NCI-H2107 treated with DMSO at 0.1 percent for 48 hours (cell line): Measurements from ENCODE around the gene EXOC4.
"Not testable (repeated sequence)": the region's sequence is repeated elsewhere in the genome, so short reads cannot be mapped to it uniquely, and the experiment has no call there.

Source experiments
- DNase-seq: peaks from one replicate; lab custom pipeline; 2025; ENCODE audit not compliant: unreplicated experiment; lab: John Stamatoyannopoulos, UW

EXOC4 gene

DNA sequence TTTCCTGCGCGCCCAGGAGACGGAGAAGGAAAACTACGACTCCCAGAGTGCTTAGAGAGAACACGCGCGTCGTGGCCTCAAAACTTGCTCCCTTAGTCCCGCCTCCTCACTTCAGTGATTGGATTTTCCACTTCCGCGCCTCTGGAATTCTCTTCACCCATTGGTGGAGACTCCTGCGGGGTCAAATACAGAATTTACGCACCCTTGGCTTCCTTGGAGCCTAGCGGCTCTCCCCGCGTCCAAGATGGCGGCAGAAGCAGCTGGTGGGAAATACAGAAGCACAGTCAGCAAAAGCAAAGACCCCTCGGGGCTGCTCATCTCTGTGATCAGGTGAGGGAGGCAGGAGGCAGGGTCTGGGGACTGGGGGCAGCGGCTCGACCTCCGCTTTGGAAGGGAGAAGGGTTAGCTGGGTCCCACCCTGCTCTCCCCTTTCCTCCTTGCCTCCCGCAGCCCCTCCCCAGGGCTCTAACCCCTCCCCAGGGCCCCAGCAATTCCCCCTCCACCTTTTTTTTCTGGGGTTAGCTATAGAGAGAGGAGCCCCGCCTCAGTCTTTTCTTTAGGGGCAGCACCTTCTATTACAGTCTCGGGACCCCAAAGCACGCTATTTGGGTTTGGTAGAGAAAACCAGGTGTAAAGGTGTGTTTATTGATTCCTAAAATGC is at the start of gene EXOC4:
Gene EXOC4 (plus strand): TSS at position 221 of the 661 bp plus-strand sequence.
- peak; percentile 96 for DNase-seq

DNA sequence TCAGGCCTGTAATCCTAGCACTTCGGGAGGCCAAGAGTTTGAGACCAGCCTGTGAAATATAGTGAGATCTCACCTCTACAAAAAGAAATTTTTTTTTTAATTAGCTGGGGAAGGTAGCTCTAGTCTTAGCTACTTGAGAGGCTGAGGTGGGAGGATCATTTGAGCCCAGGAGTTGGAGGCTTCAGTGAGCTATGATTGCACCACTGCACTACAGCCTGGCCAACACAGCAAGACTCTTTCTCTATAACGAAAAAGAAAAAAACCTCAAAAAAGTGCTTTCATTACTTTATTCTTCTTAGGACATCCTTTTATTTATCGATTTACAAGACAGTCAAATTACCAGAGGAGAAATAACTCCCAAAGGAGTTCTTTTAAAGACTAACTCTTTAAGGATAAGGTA is 49.4 kb upstream of the EXOC4 start:
- no peak for DNase-seq

DNA sequence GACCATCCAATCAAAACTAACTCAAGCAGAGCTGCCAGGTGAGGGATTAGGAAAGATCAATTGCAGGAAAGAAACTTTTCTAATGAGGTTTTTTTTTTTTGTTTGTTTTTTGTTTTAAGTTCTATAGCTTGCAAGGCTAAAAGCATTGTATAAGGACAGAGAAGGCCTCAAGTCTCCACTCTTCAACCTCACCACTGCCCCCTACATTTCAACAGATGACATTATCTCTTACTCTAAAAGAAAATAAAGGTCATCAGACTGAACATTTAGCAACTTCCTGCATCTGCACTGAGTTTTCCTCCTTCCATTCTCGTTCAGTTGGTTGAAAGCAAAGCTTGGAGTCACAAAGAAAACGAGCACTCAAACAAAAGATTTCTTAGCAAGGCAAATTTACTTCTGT is 45.2 kb upstream of the EXOC4 start:
- DNase-seq: no peak

DNA sequence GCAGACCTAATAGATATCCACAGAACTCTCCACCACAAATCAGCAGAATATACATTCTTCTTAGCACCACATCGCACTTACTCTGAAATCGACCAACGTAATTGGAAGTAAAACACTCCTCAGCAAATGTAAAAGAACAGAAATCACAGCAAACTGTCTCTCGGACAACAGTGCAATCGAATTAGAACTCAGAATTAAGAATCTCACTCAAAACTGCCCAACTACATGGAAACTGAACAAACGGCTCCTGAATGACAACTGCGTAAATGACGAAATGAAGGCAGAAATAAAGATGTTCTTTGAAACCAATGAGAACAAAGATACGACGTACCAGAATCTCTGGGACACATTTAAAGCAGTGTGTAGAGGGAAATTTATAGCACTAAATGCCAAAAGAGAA is 42.1 kb upstream of the EXOC4 start:
- not testable (repeated sequence) for DNase-seq

DNA sequence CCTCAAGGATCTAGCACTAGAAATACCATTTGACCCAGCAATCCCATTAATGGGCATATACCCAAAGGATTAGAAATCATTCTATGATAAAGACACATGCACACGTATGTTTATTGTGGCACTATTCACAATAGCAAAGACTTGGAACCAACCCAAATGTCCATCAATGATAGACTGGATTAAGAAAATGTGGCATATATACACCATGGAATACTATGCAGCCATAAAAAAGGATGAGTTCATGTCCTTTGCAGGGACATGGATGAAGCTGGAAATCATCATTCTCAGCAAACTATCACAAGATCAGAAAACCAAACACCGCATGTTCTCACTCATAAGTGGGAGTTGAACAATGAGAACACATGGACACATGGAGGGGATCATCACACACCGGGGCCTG is 39.1 kb upstream of the EXOC4 start:
- not testable (repeated sequence) for DNase-seq

DNA sequence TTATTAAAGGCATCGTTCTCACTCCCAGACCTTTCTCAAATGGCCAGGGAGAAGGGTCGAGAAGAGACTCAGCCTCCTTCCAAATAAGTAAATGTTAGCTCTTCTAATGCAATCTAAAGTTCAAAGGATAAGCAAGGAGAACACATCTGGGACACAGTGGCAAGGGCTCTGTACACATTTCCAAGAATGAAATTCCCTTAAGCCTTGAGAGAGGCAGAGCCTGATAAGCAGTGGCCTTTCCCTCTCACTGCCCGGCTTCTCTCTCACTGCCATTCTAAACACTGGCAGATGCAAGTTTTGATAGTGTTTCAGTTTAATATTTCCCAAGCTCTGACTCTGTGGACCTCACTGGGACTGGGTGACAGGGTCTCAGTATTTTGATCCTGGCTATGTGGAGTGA is 35.1 kb upstream of the EXOC4 start:
- no peak for DNase-seq

DNA sequence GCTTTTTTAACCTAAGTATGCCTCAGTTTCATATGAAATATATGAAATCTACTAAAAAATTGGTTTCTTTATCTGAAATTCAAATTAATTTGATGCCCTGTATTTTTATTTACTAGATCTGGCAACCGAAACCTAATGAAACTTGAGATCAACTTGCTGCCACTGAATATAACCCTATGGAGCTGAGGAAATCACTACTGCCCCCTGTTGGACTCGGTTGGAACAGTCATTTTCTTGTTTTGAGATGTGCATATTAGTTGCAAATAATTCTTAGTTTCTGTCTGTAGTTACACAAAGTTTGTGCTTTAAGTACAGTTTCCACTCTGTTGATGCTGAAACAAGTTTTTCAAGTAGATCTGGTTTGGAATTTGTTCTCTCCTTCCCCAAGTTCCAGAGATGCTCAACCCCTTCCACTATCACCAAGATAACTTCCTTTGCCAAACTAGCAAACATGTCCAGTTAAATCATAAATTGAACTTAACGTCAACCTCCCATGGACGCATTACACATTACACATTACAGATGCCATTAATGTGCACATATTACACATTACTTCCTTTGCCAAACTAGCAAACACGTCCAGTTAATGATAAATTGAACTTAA is 22.2 kb upstream of the EXOC4 start:
- DNase-seq: peak; percentile 61

DNA sequence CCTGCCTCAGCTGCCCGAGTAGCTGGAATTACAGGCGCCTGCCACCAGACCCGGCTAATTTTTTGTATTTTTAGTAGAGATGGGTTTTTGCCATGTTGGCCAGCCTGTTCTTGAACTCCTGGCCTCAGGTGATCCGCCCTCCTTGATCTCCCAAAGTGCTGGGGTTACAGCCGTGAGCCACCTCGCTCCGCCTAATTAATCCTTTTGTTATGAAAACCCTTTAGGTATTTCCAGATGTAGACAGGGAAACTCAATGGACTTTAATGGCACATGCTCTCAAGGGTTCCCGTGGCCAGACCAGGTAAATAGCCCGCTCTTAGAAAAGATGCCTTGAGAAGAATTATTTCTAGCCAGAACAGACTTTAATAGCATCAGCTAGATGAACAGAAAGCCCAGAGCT is 19.7 kb upstream of the EXOC4 start:
- no peak for DNase-seq

DNA sequence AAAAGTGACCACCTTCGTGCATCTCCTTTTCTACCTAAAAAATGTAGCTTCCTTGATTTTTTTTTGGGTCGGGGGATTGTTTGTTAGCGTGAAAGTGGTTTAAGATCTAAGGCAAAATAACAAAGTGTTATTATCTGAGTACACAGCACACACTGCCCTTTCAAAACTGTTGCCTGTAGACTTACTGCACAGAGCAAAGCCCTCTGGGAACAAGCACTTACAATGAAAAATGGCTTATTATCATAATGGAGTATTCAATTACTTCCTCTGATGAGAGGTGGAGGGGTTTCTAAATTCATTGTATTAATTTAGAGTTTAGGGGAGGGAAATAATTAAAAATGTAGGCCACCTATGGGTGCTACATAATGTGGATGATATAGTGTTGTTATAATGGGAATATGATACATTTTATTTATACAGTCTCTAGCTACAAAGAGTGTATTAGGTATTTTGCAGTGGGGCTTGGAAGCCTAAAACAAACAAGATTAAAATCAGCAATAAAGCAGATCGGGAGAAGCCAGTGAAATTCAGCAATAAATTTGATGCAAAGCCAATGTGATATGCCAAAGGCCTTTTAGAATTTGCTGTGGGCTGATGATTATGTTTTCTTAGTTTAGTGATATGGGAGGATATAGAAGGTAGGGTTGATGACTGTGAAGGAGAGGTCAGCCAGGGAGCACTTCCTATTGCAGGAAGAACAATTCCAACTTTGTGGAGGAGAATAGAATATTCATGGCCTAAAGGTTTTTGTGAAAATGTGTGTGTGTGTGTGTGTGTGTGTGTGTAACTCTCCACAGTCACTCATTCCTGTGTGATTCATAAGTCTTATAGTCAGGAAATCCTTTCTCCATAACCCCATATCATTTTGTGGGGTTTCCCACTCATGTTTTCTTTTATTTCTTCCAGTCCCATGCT is 17.7 kb upstream of the EXOC4 start:
- no peak for DNase-seq

DNA sequence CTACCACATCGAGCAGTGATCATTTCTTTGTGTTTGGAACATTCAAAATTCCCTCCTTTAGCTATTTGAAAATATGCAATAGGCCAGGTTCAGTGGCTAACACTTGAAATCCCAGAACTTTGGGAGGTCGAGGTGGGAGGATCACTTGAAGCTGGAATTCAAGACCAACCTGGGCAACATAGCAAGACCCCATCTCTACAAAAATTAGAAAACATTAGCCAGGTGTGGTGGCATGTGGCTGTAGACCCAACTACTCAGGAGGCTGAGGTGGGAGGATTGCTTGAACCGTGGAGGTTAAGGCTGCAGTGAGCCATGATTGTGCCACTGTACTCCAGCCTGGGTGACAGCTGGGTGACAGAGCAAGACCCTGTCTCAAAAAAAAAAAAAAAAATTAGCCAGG is 15.3 kb upstream of the EXOC4 start:
- no peak for DNase-seq

DNA sequence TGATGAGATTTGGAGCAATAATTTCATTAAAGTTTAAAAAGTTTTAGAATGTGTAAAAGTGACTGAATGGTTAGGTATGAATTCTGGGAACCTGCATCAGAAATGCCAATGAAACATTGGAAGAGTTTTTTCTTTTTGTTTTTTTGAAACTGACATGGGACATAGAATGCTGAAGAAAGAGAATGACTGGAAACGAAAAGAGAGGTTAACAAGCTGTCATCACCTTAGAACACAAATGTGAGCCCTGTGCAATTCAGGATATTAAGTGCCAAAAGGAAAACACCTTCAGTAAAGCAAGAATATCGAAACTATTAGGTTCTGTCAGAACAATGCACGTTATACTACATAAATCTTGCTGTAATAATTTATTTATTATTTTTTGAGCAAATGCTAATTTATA is 12.6 kb upstream of the EXOC4 start:
- no peak for DNase-seq

DNA sequence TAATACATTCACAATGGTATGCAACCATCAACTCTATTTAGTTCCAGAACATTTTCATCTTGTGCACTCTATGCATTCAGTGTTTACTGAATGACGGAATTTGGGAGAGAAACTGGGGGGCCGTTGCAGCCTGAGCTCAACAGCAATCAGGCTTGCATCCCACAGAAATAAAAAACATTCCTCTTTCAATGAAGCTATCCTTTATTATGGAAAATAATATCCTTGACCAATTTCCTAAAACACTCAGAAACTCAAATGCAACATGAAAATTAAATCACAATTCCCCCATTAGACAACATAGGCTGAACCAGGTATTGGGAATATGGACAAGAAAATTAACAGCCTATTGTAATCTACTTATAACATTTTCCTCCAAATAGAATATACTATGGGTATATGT is 6.3 kb upstream of the EXOC4 start:
- no peak for DNase-seq

DNA sequence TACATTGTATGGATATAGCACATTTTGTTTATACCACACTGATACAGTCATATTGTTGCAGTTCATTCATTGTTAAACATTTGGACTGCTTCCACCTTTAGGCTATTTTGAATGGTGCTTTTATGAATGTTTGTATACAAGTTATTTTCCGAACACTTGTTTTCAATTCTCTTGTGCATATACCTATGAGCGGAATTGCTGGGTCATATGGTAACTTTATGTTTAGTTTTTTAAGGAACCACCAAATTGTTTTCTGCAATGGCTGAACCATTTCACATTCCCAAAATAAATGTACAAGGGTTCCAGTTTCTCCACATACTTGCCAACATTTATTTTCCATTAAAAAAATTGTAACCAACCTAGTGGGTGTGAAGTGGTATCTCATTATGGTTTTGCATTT is 4.0 kb upstream of the EXOC4 start:
- DNase-seq: no peak

DNA sequence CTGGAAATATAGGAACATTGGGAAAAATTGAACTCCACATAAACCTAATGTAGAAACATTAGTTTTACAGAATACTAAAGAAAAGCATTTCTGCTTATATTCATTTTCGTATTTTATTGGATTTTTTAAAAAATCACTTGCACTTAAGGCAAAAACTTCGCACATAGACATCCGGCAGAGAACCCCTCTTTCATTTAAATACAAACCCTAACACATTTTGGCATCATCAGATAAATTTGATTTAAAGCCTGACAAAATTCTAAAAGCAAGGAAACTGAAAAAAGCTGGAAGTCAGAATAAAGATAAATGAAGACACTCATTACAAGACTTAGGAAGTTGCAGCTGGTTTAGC is 396 bp upstream of the EXOC4 start:
- no peak for DNase-seq

DNA sequence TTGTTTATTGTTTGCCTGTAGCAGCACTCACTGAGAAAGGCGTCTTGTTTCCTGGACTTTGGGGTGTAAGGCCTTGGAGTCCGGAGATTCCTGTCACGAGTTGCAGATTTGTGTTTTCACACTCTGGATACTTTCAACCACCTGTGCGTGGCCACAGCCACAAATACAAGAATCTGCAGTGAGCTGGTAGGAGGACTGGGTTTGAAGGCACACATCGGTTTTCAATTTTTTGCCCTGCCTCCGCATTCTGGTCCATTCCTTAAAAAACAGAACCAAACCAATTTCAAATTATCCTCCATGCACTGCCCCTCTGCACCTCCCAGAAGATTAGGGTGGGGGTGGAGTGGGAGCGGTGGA is 619 bp downstream of the EXOC4 start:
- DNase-seq: peak; percentile 34

DNA sequence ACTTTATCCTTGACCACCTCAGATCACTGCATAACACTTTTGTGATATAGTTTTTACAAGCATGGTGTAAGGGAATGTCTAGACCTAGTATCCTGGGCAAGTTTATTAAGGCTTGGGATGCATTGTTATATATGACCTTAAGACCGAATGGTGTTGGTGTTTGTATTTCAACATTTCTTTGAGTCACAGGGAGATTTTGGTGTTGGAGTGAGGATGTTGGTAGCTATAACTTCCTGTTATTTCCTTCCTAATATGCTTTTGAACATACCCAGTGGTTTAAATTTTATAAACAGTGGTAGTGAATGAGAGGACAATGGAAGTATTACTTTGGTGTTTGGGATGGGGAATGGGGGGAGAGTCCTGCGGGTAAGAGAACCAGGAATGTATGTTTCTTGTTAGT is 2.6 kb downstream of the EXOC4 start:
- DNase-seq: no peak

DNA sequence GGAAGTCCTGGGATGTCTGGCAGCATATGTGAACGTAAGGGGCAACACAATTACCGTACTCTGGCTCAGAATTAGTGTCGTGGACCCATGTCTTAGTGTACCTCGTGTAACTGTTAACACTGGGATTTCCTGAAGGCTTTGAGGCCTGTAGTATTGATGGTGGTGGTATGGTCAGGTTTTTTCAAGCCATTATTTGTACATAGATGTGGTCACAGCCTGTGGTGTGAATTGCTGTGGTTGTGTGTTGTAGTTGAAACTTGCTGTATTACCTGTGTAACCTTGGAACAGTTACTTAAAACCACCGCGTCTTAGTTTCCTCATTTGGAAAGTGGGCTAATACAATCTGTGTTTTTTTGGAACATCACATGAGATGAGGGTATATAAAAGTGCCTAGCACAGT is 5.3 kb downstream of the EXOC4 start:
- DNase-seq: no peak

DNA sequence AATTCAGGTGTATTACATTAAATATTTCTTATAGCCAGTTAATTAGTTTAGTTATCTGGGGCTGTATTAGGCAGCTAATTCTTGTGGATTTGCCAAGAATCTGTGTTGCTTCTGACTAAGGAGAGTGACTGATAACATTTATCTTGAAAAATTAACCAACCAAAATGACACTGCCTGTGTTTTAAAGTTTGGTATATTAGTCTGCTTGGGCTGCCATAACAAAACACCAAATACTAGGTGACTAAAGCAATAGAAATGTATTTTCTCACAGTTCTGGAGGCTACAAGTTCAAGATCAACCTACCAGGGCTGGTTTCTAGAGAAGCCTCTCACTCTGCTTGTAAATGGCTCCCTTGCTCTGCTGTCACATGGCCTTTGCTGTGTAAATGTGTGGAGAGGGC is 12.9 kb downstream of the EXOC4 start:
- DNase-seq: no peak

DNA sequence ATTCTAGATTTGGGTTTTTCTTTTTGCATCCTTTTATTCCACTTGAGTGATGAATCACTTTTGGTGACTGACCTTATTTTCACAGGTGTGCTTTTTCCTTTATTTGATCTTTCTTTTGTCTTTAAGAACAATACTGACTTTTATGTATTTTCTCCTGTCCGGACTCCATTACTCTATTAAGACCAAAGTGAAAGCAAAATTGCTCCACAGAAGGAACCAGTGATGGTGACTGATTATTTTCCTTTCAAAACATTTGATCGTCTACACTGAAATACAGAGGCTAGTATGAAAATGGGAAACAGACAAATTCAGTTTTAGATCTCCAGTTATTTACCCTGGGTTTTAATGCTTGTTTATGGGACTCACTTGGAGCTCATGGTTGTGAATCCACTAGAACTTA is 15.5 kb downstream of the EXOC4 start:
- DNase-seq: no peak

DNA sequence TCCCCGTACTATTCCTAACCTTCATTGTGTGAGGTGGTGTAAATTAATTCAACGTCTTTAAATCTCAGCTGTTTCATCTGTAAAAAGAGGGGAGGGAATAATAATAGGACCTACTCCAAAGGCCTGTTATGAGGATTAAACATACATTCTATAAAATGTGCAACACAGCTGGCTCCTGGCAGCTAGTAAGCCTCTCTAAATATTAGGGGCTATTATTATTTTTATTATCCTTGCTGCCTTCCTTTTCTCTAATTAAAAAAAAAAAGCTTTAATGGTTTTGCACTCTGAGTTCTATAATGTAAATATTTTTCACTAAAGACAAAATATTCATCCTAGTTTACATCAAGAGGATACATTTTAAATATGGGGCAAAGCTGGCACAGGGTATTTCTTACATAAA is 19.5 kb downstream of the EXOC4 start:
- DNase-seq: no peak

DNA sequence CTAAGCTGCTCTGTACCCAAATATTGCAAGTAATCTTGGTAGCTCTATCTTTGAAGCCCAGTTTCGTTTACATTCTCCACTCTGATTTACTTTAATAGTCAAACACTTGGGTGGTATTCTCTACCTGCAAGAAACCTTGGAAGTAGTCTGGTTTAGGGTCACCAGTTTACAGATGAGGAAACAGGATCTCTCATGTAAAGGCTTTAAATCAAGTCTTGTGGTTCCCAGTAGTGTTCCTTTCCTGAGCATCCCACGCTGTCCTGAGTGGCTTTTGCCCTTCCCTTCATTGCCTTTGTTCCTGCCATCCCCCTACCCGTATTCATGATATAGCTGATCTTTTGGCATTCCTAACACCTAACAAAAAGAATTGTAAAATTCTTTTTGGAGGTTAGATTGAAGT is 20.3 kb downstream of the EXOC4 start:
- no peak for DNase-seq

DNA sequence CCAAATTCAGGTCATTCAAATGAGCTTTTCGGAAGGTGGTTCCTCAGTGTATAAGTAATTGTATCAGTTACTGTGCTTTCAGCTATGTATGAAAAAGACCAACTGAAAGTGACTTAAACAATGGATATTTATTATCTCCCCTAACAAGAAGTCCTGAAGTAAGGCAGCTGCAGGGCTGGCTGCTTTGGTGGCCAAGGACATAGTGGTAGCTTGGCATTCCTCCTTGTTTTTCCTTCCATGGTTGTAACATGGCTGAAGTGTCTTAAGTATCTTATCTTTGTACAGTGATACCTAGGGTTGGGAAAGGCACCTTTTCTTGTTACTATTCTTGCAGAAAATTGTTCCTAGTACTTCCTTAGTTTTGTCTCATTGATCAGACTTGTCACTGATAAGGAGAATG is 21.4 kb downstream of the EXOC4 start:
- no peak for DNase-seq
